Central memory CD8-positive, alpha-beta T cell (primary cell): Measurements from ENCODE around the gene PRKCSH.

ENCODE experiments used
- ATAC-seq: fragments of 150-1000 bp; cut with Tn5 transposase; replicated peaks from 2 replicates; pipeline ENCODE4 v1.10.0; 2022; ENCODE audit warnings: mild to moderate bottlenecking, moderate FRiP score, moderate number of reproducible peaks; ENCODE audit not compliant: poor library complexity, severe bottlenecking; ENCODE audit errors: extremely low read depth
- DNase-seq, 2 donors: peaks; one replicate each; pipeline ENCODE4 v3.0.0; 2021; ENCODE audit warnings: low spot score in 2 of 2
- H3K27ac Mint-ChIP-seq: one replicate; pipeline ENCODE4 v1.8.0; 2022; ENCODE audit warnings: low read depth, mild to moderate bottlenecking, moderate library complexity, mixed read lengths
- H3K27me3 Mint-ChIP-seq: one replicate; pipeline ENCODE4 v1.8.0; 2022; ENCODE audit warnings: mixed read lengths
- H3K36me3 Mint-ChIP-seq: one replicate; pipeline ENCODE4 v1.8.0; 2022; ENCODE audit warnings: mild to moderate bottlenecking, moderate library complexity, mixed read lengths; ENCODE audit not compliant: insufficient read depth
- H3K4me1 Mint-ChIP-seq: one replicate; pipeline ENCODE4 v1.8.0; 2022; ENCODE audit warnings: mixed read lengths
- H3K4me3 Mint-ChIP-seq: one replicate; pipeline ENCODE4 v1.8.0; 2022; ENCODE audit warnings: mild to moderate bottlenecking, moderate library complexity, mixed read lengths
- H3K9me3 Mint-ChIP-seq: one replicate; pipeline ENCODE4 v1.8.0; 2022; ENCODE audit warnings: mixed read lengths

The PRKCSH gene

GRCh38 chr19:11435057-11435832, at the start of gene PRKCSH, which contains the start of gene ODAD3:
Gene PRKCSH, plus strand, starts transcription at chr19:11435635. Its CDS starts 483 bp downstream, at chr19:11436118.
Gene ODAD3, minus strand, starts transcription at chr19:11435121. Its CDS starts 105 bp downstream, at chr19:11435016.
- Mint-ChIP-seq H3K4me1 (peaks cover 19% of the 10 kb centered on the region), H3K9me3 (no peaks in the 10 kb centered on the region)
- peak; percentile 97 for ATAC-seq

GRCh38 chr19:11387162-11388034, 48.0 kb upstream of the PRKCSH start:
- H3K4me3 Mint-ChIP-seq = no peak overlapping the region
- no peak for DNase-seq
- ATAC-seq = no peak
- H3K36me3 Mint-ChIP-seq = no peaks in the 10 kb centered on the region
- peaks cover 5% of the 10 kb centered on the region for H3K9me3 Mint-ChIP-seq
- peaks cover 9% of the 10 kb centered on the region for H3K4me1 Mint-ChIP-seq
- peaks cover 17% of the 10 kb centered on the region for H3K27me3 Mint-ChIP-seq
- no peak overlapping the region for H3K27ac Mint-ChIP-seq

More at GRCh38 chr19:11435057-11435832, at the start of gene PRKCSH, which contains the start of gene ODAD3:
- Mint-ChIP-seq H3K4me3 (peak within 1 kb of the TSS; percentile 98), H3K36me3 (peaks cover 37% of the 10 kb centered on the region), H3K27ac (peak within 1 kb of the TSS; percentile 93), H3K27me3 (no peaks in the 10 kb centered on the region)
- DNase-seq = peak; percentile 95 to 99

GRCh38 chr19:11390359-11390758, 45.1 kb upstream of the PRKCSH start:
- no peaks in the 10 kb centered on the region for H3K36me3 Mint-ChIP-seq
- no peak overlapping the region for H3K4me3 Mint-ChIP-seq
- H3K9me3 Mint-ChIP-seq = peaks cover 5% of the 10 kb centered on the region
- DNase-seq = no peak
- no peaks in the 10 kb centered on the region for H3K4me1 Mint-ChIP-seq
- H3K27me3 Mint-ChIP-seq = peaks cover 18% of the 10 kb centered on the region
- H3K27ac Mint-ChIP-seq = no peak overlapping the region
- ATAC-seq = no peak

- peaks cover 22% of the 10 kb centered on the region for H3K27me3 Mint-ChIP-seq
- ATAC-seq = no peak
- peaks cover 5% of the 10 kb centered on the region for H3K9me3 Mint-ChIP-seq
- H3K4me1 Mint-ChIP-seq = no peaks in the 10 kb centered on the region
- no peak overlapping the region for H3K4me3 Mint-ChIP-seq
- no peak overlapping the region for H3K27ac Mint-ChIP-seq
- DNase-seq = no peak
- H3K36me3 Mint-ChIP-seq = no peaks in the 10 kb centered on the region
Observed at GRCh38 chr19:11390933-11391680, 44.3 kb upstream of the PRKCSH start.

- no peak for DNase-seq
- peaks cover 4% of the 10 kb centered on the region for H3K36me3 Mint-ChIP-seq
- H3K9me3 Mint-ChIP-seq = no peaks in the 10 kb centered on the region
- no peaks in the 10 kb centered on the region for H3K4me1 Mint-ChIP-seq
- peaks cover 23% of the 10 kb centered on the region for H3K27me3 Mint-ChIP-seq
- H3K4me3 Mint-ChIP-seq = no peak overlapping the region
- no peak overlapping the region for H3K27ac Mint-ChIP-seq
- no peak for ATAC-seq
Observed at GRCh38 chr19:11397089-11397610, 38.3 kb upstream of the PRKCSH start.

GRCh38 chr19:11399667-11400066, 35.8 kb upstream of the PRKCSH start:
- no peaks in the 10 kb centered on the region for H3K9me3 Mint-ChIP-seq
- no peaks in the 10 kb centered on the region for H3K4me1 Mint-ChIP-seq
- DNase-seq (no peak), ATAC-seq (no peak)
- H3K4me3 Mint-ChIP-seq = no peak overlapping the region
- H3K27me3 Mint-ChIP-seq = peaks cover 20% of the 10 kb centered on the region
- H3K36me3 Mint-ChIP-seq = peaks cover 4% of the 10 kb centered on the region
- no peak overlapping the region for H3K27ac Mint-ChIP-seq

GRCh38 chr19:11400798-11401197, 34.6 kb upstream of the PRKCSH start:
- Mint-ChIP-seq H3K27me3 (peaks cover 9% of the 10 kb centered on the region), H3K27ac (no peak overlapping the region), H3K36me3 (peaks cover 4% of the 10 kb centered on the region), H3K9me3 (no peaks in the 10 kb centered on the region), H3K4me1 (no peaks in the 10 kb centered on the region), H3K4me3 (no peak overlapping the region)
- DNase-seq (no peak), ATAC-seq (no peak)

- Mint-ChIP-seq H3K27me3 (peaks cover 19% of the 10 kb centered on the region), H3K4me3 (no peak overlapping the region), H3K9me3 (no peaks in the 10 kb centered on the region), H3K27ac (no peak overlapping the region), H3K36me3 (peaks cover 3% of the 10 kb centered on the region), H3K4me1 (no peaks in the 10 kb centered on the region)
- no peak for ATAC-seq
- no peak for DNase-seq
Observed at GRCh38 chr19:11401808-11402543, 33.5 kb upstream of the PRKCSH start.

GRCh38 chr19:11404588-11405222, 30.7 kb upstream of the PRKCSH start:
- H3K27me3 Mint-ChIP-seq = peaks cover 18% of the 10 kb centered on the region
- no peaks in the 10 kb centered on the region for H3K9me3 Mint-ChIP-seq
- no peak overlapping the region for H3K4me3 Mint-ChIP-seq
- H3K4me1 Mint-ChIP-seq = no peaks in the 10 kb centered on the region
- no peak overlapping the region for H3K27ac Mint-ChIP-seq
- peaks cover 3% of the 10 kb centered on the region for H3K36me3 Mint-ChIP-seq
- ATAC-seq (no peak), DNase-seq (no peak)

- Mint-ChIP-seq H3K36me3 (peaks cover 1% of the 10 kb centered on the region), H3K4me3 (no peak overlapping the region), H3K27me3 (peaks cover 19% of the 10 kb centered on the region), H3K4me1 (no peaks in the 10 kb centered on the region), H3K27ac (no peak overlapping the region), H3K9me3 (no peaks in the 10 kb centered on the region)
- ATAC-seq (no peak), DNase-seq (no peak)
Observed at GRCh38 chr19:11405846-11406643, 29.4 kb upstream of the PRKCSH start.
